Thoracic aorta (tissue), 2 donors: ENCODE measurements around the gene PGAM2. TPM values are rescaled to one million over a fixed set of nuclear protein-coding genes. Genes with fewer than 3 reads are reported as not detected.

Experiments used
- ATAC-seq: fragments of 150-250 bp; one replicate; pipeline ENCODE4 v1.8.0; 2017; ENCODE audit warnings: low read depth; ENCODE audit not compliant: insufficient number of reproducible peaks, low FRiP score
- DNase-seq: peaks from one replicate; pipeline ENCODE4 v3.0.0-alpha.2; 2020; ENCODE audit warnings: low spot score
- H3K27ac ChIP-seq, 2 donors: fragments of 200-600 bp; sonication (generic); 1 replicate in 1 of 2; 2 replicates in 1 of 2; pipeline ENCODE4 v1.5.1; 2016; ENCODE audit warnings: mild to moderate bottlenecking in 2 of 2, moderate library complexity in 2 of 2
- H3K27me3 ChIP-seq: fragments of 200-600 bp; sonication (generic); replicated peaks from 2 replicates; pipeline ENCODE4 v1.6.0; 2016; ENCODE audit warnings: mild to moderate bottlenecking; ENCODE audit not compliant: insufficient read depth
- H3K36me3 ChIP-seq: fragments of 200-600 bp; sonication (generic); one replicate; pipeline ENCODE4 v1.5.1; 2016
- H3K4me1 ChIP-seq, 2 donors: fragments of 200-600 bp; sonication (generic); 1 replicate in 1 of 2; 2 replicates in 1 of 2; pipeline versions ENCODE4 v1.5.1 to v1.6.0; 2016; ENCODE audit warnings: low read depth in 2 of 2, mild to moderate bottlenecking in 1 of 2; ENCODE audit not compliant: control insufficient read depth in 1 of 2
- H3K4me3 ChIP-seq: fragments of 200-600 bp; sonication (generic); 2 replicates; pipeline ENCODE4 v1.5.1; 2016; ENCODE audit warnings: mild to moderate bottlenecking
- H3K9me3 ChIP-seq: fragments of 200-600 bp; sonication (generic); 2 replicates; pipeline ENCODE4 v1.5.1; 2016
- total RNA-seq, 2 donors: library from RNA; depleted of rRNA; stranded (reverse); fragments of >200 nt; gene quantifications; one replicate each; pipeline versions ENCODE4 v1.1.0 to v1.2.3, GENCODE V29; 2016
- TF ChIP-seq, protein P1 (sequence below): fragments of 200-600 bp; sonication (generic); IDR thresholded peaks from one replicate; pipeline ENCODE4 v1.5.1; 2019; ENCODE audit warnings: antibody characterized with exemption

Gene PGAM2
- total RNA-seq, 2 donors from 2014 or later, result 1.8 to 9.5 TPM

DNA sequence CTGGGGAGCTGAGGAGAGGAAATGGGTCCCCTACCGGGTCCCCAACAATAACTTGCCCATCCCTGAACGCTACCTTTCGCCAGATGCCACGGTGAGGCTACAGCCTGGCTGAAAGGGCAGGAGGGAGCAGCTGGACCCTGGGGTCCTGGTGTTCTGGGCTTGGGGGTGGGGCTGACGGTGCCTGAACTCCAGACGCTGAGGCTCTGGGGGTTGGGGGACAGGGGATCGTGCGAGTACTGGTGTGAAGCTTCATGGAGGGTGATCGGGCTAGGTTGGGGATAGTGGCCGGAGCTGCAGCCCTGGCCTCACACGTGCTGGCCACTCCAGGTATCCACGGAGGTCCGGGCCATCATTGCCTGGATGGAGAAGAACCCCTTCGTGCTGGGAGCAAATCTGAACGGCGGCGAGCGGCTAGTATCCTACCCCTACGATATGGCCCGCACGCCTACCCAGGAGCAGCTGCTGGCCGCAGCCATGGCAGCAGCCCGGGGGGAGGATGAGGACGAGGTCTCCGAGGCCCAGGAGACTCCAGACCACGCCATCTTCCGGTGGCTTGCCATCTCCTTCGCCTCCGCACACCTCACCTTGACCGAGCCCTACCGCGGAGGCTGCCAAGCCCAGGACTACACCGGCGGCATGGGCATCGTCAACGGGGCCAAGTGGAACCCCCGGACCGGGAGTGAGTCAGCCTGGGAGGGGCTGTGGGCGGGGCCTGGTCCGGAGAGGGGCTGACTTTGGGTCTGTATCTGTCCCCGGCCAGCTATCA is 47.0 kb upstream of the PGAM2 start:
- no peaks in the 10 kb centered on the region for H3K9me3 ChIP-seq
- TF ChIP-seq, protein P1, sequence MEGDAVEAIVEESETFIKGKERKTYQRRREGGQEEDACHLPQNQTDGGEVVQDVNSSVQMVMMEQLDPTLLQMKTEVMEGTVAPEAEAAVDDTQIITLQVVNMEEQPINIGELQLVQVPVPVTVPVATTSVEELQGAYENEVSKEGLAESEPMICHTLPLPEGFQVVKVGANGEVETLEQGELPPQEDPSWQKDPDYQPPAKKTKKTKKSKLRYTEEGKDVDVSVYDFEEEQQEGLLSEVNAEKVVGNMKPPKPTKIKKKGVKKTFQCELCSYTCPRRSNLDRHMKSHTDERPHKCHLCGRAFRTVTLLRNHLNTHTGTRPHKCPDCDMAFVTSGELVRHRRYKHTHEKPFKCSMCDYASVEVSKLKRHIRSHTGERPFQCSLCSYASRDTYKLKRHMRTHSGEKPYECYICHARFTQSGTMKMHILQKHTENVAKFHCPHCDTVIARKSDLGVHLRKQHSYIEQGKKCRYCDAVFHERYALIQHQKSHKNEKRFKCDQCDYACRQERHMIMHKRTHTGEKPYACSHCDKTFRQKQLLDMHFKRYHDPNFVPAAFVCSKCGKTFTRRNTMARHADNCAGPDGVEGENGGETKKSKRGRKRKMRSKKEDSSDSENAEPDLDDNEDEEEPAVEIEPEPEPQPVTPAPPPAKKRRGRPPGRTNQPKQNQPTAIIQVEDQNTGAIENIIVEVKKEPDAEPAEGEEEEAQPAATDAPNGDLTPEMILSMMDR, result no peak
- peak overlapping the region; percentile 30 to 100 for H3K27ac ChIP-seq
- no peak for DNase-seq
- H3K27me3 ChIP-seq, result no peaks in the 10 kb centered on the region
- peaks cover 67% of the 10 kb centered on the region for H3K36me3 ChIP-seq
- peaks cover 16 to 72% of the 10 kb centered on the region in 2 donors for H3K4me1 ChIP-seq
- no peak for ATAC-seq
- no peak overlapping the region for H3K4me3 ChIP-seq

GRCh38 chr7:44111761-44112160 is 46.4 kb upstream of the PGAM2 start:
- Histone ChIP-seq H3K36me3 (peaks cover 67% of the 10 kb centered on the region), H3K27ac (peak overlapping the region; percentile 30 to 100), H3K4me3 (no peak overlapping the region), H3K4me1 (peaks cover 22 to 78% of the 10 kb centered on the region in 2 donors), H3K27me3 (no peaks in the 10 kb centered on the region), H3K9me3 (no peaks in the 10 kb centered on the region)
- TF ChIP-seq, protein P1, result no peak
- no peak for DNase-seq
- ATAC-seq, result no peak

DNA sequence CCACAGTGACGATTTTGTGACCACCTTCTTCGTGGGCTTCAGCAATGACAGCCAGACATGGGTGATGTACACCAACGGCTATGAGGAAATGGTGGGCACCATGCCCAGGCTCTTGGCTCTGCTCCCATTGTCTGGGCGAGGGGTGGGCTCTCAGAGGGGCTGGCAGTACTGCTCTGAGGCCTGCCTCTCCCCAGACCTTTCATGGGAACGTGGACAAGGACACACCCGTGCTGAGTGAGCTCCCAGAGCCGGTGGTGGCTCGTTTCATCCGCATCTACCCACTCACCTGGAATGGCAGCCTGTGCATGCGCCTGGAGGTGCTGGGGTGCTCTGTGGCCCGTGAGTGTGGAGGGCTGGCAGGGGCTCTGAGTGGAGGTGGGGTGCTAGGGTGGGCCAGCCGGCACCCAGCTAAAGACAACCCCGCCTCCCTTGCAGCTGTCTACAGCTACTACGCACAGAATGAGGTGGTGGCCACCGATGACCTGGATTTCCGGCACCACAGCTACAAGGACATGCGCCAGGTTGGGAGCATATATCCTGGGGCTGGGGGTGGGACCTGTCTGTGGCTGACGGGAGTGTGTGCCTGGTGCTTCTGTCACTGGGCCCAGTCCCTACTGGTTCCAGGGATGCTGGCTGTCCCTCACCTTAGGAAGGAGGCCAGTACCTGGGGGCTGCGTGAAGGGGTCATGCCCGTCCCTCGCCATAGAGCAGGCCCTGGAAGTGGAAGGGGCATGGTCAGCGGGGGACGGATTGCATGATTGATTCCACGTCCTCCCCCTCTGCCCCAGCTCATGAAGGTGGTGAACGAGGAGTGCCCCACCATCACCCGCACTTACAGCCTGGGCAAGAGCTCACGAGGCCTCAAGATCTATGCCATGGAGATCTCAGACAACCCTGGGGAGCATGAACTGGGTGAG is 45.6 kb upstream of the PGAM2 start:
- Histone ChIP-seq H3K27ac (peak overlapping the region; percentile 50 to 100), H3K9me3 (no peaks in the 10 kb centered on the region), H3K4me3 (no peak overlapping the region), H3K36me3 (peaks cover 67% of the 10 kb centered on the region), H3K4me1 (peaks cover 30 to 86% of the 10 kb centered on the region in 2 donors), H3K27me3 (no peaks in the 10 kb centered on the region)
- no peak for ATAC-seq
- DNase-seq, result no peak
- TF ChIP-seq, protein P1, result no peak

- Histone ChIP-seq H3K4me3 (no peak overlapping the region), H3K36me3 (peaks cover 67% of the 10 kb centered on the region), H3K4me1 (peaks cover 30 to 91% of the 10 kb centered on the region in 2 donors), H3K27ac (peak overlapping the region; percentile 99 to 100), H3K27me3 (no peaks in the 10 kb centered on the region), H3K9me3 (no peaks in the 10 kb centered on the region)
- ATAC-seq (no peak), DNase-seq (no peak)
- TF ChIP-seq, protein P1, result no peak
These were observed 44.6 kb upstream of the PGAM2 start for GRCh38 chr7:44109991-44110390.
